GM12891 (cell line): ENCODE data around the gene ST3GAL6.

Experiments used
- POLR2A ChIP-seq: IDR thresholded peaks from 2 replicates; pipeline ENCODE4 v1.6.1; 2011; ENCODE audit warnings: low read depth, low read length, control low read depth
- POLR2AphosphoS5 ChIP-seq: IDR thresholded peaks from 2 replicates; pipeline ENCODE4 v1.6.1; 2011; ENCODE audit warnings: low read depth, low read length, control low read depth
- SPI1 ChIP-seq: IDR thresholded peaks from 2 replicates; pipeline ENCODE4 v1.6.1; 2011; ENCODE audit warnings: low read depth, low read length, control low read depth
- TAF1 ChIP-seq: IDR thresholded peaks from 2 replicates; pipeline ENCODE4 v1.6.1; 2011; ENCODE audit warnings: low read depth, low read length, control low read depth

GRCh38 chr3:98755601-98756000, 7.5 kb upstream of the ST3GAL6 start:
- no peak for TF ChIP-seq POLR2AphosphoS5
- no peak for TF ChIP-seq TAF1
- TF ChIP-seq POLR2A: no peak
- TF ChIP-seq SPI1: no peak
